Muscle of arm (tissue), 12 donors: ENCODE measurements around the gene SPEM2. TPM values are rescaled to one million over a fixed set of nuclear protein-coding genes. Genes with fewer than 3 reads are reported as not detected.

ENCODE experiments used
- DNase-seq: peaks from one replicate; pipeline ENCODE4 v3.0.0-alpha.2; 2013
- polyA plus RNA-seq, 12 donors: library from polyadenylated mRNA; unstranded; fragments of 120-200 nt; gene quantifications; one replicate each; pipeline ENCODE4 v1.2.1, GENCODE V29; 2013; ENCODE audit not compliant: insufficient read length in 12 of 12

The SPEM2 gene
- polyA plus RNA-seq, 12 donors = not detected

DNA sequence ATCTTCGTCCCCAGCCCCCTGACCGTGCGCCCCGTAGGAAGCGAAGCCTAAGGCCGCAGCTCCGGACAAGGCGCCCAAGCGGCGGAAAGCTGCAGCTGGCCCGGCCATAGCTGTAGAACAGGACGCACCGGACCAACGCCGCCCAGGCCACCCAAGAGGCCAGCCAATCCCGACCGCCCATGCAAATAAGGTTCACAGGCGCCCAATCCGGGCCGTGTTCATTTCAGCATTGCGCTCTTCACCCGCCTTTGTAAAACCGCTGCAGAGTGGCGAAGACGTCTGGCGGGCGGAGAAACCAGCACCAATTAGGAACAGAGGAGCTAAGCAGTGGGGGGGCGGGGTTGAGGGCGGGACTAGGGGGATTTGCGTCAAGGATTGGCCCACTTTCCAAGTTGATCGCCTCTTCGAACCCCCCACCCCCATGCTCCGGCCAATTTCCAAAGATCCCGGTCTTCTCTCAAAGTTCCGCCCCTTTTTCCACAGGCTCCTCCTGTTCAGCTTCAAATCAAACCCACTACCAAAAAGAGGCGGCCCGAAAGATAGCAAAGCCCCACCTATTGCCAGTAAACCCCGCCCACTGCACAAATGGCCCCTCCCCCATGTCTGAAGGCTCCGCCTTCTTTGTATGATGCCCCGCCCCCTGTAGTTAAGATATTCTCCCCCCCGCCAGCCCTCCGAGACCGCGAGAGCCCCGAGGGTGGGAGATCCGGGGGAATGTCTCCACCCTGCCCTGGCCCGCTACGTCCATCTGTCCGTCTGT, 21.3 kb upstream of the SPEM2 start, which contains the start of gene TMEM256:
TSS of gene TMEM256 (minus strand) at position 121 of the 760 bp plus-strand sequence. CDS start at position 108, 13 bp downstream.
- DNase-seq = peak; percentile 99

DNA sequence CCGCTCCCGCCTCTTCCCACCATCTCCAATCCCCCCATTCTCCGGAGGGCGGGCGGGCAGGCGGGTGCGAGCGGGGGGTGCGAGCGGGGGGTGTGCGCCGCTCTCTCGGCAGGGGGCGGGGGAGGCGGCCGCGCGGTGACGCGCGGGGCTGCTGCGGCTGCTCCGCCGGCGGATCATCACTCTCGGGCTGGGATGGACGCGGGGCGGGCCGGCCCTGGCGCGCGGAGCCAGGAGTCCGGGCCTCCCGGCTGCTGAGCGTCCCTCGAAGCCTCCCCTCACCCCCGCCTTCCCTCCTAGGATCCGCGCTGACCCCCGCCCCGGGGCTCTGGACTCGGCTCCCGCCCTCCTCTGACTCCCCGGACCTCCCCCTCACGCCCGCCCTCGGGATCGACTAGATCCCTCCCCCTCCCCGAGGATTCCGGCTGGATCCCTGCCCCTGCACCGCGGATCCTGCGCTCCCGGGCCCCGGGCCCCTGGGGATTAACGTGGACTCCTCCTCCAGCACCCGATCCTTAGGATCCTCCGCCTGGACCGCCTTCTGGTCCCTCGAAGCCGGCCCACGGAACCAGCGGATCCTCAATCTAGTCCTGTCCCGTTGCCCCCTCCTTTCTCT, 20.6 kb upstream of the SPEM2 start:
- DNase-seq = peak; percentile 61

DNA sequence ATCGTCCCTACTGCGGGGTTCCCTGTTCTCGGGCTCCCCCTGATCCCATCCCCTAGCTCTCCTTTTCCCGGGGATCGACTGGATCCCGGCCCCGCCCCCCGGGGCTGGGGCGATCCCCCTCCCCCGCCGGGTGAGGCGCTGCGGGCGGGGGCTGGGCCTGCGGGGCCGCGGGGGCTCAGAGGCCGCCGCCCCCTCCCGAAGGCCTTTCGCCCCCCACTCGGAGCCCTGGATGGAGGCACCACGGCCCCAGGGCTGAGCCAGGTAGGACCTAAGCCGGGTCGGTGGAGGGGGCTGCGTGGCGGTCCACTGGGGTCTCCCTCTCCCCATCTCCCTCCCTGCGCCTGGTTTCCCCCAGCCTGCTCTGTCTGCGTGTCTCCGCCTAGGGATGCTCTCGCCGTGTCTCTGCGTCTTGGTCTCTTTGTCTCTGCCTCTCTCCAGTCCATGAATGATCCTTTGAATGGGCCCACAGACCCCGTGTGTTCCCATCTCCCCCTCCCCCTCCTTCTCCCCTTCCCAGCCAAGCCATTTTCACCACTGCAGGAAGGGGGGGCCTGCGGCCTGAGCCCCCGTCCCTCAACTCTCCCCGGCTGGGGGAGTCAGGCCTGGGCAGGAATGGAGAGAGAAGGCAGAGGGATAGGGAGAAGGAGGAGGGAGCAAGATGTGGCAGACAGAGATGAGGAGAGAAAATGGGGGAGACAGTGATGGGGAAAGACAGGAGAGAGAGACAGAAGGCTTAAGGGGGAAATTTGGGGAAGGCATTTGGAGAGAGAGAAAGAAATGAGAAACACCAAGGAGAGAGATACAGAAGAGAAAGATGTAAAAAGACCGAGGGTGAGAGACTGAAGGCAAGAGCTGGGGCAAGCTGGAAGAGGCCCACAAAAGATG, 19.8 kb upstream of the SPEM2 start:
- peak; percentile 59 for DNase-seq

- no peak for DNase-seq
Measured at GRCh38 chr17:7406235-7406825, 19.1 kb upstream of the SPEM2 start.

DNA sequence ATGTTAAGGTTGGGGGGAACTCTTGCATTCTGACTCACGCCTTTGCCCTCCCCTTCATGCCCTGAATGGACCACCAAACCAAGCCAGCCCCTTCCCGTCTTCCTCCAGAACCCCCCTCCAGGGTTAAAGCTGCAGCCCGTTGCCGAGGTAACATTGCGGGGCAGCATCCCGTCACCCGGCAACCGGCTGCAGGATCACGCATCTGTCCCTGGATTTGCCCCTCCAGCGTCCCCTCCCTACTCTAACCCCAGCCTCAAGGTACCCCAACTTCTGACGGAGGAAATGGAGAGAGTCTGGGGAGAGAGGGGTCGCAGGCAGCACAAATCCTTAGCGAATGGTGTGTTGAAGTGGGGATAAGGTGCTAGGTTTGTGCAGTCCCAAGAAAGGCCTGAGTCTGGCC, 18.3 kb upstream of the SPEM2 start:
- DNase-seq = no peak

DNA sequence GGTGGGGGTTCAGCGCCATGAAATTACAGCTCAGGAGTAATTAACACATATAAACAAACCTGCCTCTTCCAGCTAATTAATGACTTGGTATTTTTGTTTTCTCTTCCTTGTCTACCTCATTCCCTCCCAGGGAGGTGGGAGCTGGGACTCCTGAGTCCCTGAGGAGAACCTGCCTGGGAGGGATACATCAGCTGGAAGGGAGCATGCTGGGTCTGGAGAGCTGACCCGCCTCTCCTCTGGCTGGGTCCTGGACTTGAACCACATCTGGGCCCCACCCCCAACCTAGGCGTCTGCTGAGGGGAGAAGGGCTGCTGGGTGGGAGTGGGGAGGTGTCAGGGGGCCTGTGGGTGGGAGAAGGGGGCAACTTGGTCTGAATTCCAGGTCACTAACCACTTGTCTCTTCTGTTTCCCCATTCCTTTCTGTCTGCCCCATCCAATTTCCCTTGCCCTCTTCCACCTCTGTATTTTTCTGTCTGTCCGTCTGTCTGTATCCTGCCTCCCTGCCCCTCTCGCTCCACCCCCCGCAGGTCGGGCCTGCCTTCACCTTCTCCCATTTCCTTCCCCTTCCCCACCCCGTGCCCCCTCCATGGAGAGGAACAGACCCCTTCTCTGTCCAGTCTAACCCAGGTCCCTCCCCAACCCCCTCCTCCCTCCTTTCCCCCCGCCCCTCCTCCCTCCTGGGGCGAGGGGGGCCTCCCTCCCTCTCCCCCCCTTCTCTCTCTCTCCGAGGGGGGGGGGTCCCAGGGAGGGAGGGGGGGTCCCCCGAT, 17.7 kb upstream of the SPEM2 start, which contains the start of gene NLGN2:
TSS of gene NLGN2 (plus strand) at position 361 of the 767 bp plus-strand sequence. CDS start 411 bp downstream, outside the sequence.
- DNase-seq = no peak

GRCh38 chr17:7408252-7408727, 17.1 kb upstream of the SPEM2 start:
- DNase-seq = no peak

DNA sequence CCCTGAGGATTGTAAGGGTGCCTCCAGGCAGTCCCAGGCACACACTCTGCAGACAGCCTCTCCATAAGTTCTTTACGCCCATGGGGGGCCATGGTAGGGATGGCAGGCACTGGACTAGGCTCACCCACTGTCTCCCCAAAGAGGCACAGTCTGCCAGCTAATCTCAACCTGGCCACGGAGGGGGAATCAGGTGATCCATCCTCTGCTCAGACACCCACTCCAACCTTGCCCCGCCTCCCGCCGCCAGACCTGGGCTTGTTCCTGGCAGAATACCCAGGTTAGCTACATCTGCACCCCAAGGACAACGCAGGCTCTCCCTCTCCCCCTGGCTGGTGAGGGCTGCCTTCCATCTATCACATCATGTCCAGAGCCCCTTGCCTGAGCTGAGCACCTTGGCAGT, 16.6 kb upstream of the SPEM2 start:
- DNase-seq = no peak

GRCh38 chr17:7409716-7410115, 15.7 kb upstream of the SPEM2 start:
- no peak for DNase-seq

GRCh38 chr17:7410634-7411426, 14.6 kb upstream of the SPEM2 start:
- no peak for DNase-seq

DNA sequence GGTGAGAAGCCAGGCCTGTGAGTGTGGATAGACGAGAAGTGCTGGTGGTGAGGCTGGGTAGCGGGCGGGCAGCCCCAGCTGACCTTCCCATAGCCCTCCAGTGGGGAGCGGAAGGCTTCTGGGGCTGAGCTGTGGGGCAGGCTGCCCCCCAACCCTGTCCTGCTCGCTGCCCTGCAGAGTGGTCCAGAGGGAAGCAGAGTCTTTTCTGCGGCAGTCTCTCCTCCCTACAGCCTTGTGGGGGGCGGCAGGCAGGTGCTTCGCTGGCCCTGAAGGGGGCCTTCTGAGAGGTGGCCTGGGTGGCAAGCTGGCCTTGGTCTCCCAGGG, 14.0 kb upstream of the SPEM2 start:
- DNase-seq = no peak

GRCh38 chr17:7413346-7413985, 11.9 kb upstream of the SPEM2 start:
- DNase-seq = no peak

DNA sequence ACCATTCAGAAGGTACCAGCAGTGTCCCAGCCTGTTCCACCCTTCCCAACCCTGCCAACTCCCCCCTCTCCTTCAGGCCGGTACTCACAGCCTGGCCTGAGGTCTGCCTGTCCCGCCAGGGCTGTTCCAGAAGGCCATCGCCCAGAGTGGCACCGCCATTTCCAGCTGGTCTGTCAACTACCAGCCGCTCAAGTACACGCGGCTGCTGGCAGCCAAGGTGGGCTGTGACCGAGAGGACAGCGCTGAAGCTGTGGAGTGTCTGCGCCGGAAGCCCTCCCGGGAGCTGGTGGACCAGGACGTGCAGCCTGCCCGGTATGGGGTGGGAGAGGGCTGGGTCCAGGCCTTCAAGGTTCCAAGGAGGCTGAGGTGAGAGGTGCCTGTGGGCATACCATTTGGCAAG, 10.6 kb upstream of the SPEM2 start:
- DNase-seq = no peak

DNA sequence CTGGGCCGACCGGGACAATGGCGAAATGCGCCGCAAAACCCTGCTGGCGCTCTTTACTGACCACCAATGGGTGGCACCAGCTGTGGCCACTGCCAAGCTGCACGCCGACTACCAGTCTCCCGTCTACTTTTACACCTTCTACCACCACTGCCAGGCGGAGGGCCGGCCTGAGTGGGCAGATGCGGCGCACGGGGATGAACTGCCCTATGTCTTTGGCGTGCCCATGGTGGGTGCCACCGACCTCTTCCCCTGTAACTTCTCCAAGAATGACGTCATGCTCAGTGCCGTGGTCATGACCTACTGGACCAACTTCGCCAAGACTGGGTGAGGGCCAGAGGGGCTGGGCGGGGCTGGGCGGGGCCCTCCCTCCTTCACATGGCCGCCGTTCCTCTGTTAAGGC, 9.6 kb upstream of the SPEM2 start:
- no peak for DNase-seq

GRCh38 chr17:7416323-7416722, 9.1 kb upstream of the SPEM2 start:
- DNase-seq = no peak

DNA sequence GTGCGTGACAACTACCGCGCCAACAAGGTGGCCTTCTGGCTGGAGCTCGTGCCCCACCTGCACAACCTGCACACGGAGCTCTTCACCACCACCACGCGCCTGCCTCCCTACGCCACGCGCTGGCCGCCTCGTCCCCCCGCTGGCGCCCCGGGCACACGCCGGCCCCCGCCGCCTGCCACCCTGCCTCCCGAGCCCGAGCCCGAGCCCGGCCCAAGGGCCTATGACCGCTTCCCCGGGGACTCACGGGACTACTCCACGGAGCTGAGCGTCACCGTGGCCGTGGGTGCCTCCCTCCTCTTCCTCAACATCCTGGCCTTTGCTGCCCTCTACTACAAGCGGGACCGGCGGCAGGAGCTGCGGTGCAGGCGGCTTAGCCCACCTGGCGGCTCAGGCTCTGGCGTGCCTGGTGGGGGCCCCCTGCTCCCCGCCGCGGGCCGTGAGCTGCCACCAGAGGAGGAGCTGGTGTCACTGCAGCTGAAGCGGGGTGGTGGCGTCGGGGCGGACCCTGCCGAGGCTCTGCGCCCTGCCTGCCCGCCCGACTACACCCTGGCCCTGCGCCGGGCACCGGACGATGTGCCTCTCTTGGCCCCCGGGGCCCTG, 8.3 kb upstream of the SPEM2 start:
- no peak for DNase-seq

DNA sequence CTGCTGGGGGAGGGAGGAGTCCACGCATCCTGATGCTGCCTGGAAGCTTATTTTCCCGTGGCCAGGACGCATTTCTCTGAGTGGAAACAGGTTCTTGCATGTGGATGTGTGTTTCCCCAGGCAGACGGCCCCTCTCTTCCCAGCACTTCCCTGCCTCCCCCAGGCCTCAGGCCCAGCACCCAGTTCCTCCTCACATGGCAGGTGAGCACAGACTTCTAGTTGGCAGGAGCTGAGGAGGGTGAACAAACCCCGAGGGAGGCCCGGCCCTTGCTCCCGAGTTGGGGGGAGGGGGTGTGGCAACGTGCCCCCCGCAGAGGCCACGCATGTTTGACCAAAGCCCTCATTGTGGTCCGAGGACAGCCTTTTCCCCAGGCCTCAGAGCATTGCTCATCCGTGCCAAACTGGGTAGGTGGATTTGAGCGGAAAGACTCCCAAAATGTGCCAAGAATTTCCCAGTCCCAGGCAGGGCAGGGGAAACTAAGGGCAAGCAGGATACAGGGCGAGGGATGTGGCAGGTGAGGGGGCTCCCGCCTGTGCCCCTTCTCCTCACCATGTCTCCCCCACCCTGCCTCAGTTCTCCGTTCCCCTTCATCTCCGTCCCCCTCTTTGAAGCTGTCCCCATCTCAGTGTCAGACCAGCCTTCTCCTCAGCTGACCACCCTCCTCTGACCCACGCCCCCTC, 6.8 kb upstream of the SPEM2 start:
- no peak for DNase-seq

- DNase-seq = no peak
Measured at GRCh38 chr17:7419819-7420610, 5.4 kb upstream of the SPEM2 start, which contains the start of gene SPEM1. Gene SPEM1 (plus strand): TSS chr17:7420324. CDS start chr17:7420385, 61 bp downstream.
